Measurements from ENCODE around the gene ATP1A4. TPM values are rescaled to one million over a fixed set of nuclear protein-coding genes. Genes with fewer than 3 reads are reported as not detected.

Gene ATP1A4
- total and polyA plus RNA-seq, 2 donors, result 6.2 to 8.3 TPM

GRCh38 chr1:160205242-160206035 lies 54.0 kb downstream of the ATP1A4 start, which contains the start of gene PEA15:
TSS of gene PEA15 (plus strand) at chr1:160205384. CDS start at chr1:160211545, 6,161 bp downstream.
- WGBS, result under 1% methylated on average over 75 of the region's 76 CpGs
- H3K4me1 ChIP-seq (ENCODE audit: insufficient read depth), result no peaks in the 10 kb centered on the region
- DNase-seq (ENCODE audit: extremely low spot score), result no peak

GRCh38 chr1:160206036-160206389 lies 54.6 kb downstream of the ATP1A4 start:
- peak overlapping the region; percentile 78 for H3K27ac ChIP-seq (ENCODE audit: low read depth)
- 3% methylated on average over 9 of the region's 9 CpGs for WGBS
- no peak for DNase-seq (ENCODE audit: extremely low spot score)
- H3K4me3 ChIP-seq (ENCODE audit: low read depth, low read length), result peak overlapping the region; percentile 68
- no peaks in the 10 kb centered on the region for H3K4me1 ChIP-seq (ENCODE audit: insufficient read depth)
- peaks cover 2% of the 10 kb centered on the region for H3K36me3 ChIP-seq (ENCODE audit: insufficient read depth)

More at GRCh38 chr1:160205242-160206035, 54.0 kb downstream of the ATP1A4 start, which contains the start of gene PEA15:
- peaks cover 2% of the 10 kb centered on the region for H3K36me3 ChIP-seq (ENCODE audit: insufficient read depth)
- peak within 1 kb of the TSS; percentile 78 for H3K27ac ChIP-seq (ENCODE audit: low read depth)
- H3K4me3 ChIP-seq (ENCODE audit: low read depth, low read length), result peak within 1 kb of the TSS; percentile 68

- DNase-seq (ENCODE audit: extremely low spot score), result no peak
Observed at GRCh38 chr1:160206421-160207117, 55.2 kb downstream of the ATP1A4 start.

GRCh38 chr1:160207118-160207650 lies 55.8 kb downstream of the ATP1A4 start:
- no peak for DNase-seq (ENCODE audit: extremely low spot score)
- Histone ChIP-seq H3K36me3 (ENCODE audit: insufficient read depth) (peaks cover 2% of the 10 kb centered on the region), H3K4me3 (ENCODE audit: low read depth, low read length) (no peak overlapping the region), H3K4me1 (ENCODE audit: insufficient read depth) (no peaks in the 10 kb centered on the region), H3K27ac (ENCODE audit: low read depth) (no peak overlapping the region)
- 82% methylated on average over 4 of the region's 4 CpGs for WGBS

More at GRCh38 chr1:160206421-160207117, 55.2 kb downstream of the ATP1A4 start:
- Histone ChIP-seq H3K27ac (ENCODE audit: low read depth) (no peak overlapping the region), H3K36me3 (ENCODE audit: insufficient read depth) (peaks cover 2% of the 10 kb centered on the region), H3K4me3 (ENCODE audit: low read depth, low read length) (peak overlapping the region; percentile 68), H3K4me1 (ENCODE audit: insufficient read depth) (no peaks in the 10 kb centered on the region)
- 45% methylated on average over 9 of the region's 9 CpGs for WGBS

- Histone ChIP-seq H3K4me1 (ENCODE audit: insufficient read depth) (no peaks in the 10 kb centered on the region), H3K27ac (ENCODE audit: low read depth) (no peak overlapping the region), H3K4me3 (ENCODE audit: low read depth, low read length) (no peak overlapping the region), H3K36me3 (ENCODE audit: insufficient read depth) (peaks cover 4% of the 10 kb centered on the region)
- DNase-seq (ENCODE audit: extremely low spot score), result no peak
- 49% methylated on average over 9 of the region's 9 CpGs for WGBS
Observed at GRCh38 chr1:160207771-160208556, 56.6 kb downstream of the ATP1A4 start.

GRCh38 chr1:160208557-160209320 lies 57.3 kb downstream of the ATP1A4 start:
- 54% methylated on average over 6 of the region's 6 CpGs for WGBS
- H3K4me3 ChIP-seq (ENCODE audit: low read depth, low read length), result no peak overlapping the region
- peaks cover 5% of the 10 kb centered on the region for H3K36me3 ChIP-seq (ENCODE audit: insufficient read depth)
- H3K4me1 ChIP-seq (ENCODE audit: insufficient read depth), result no peaks in the 10 kb centered on the region
- no peak for DNase-seq (ENCODE audit: extremely low spot score)
- H3K27ac ChIP-seq (ENCODE audit: low read depth), result no peak overlapping the region

GRCh38 chr1:160209321-160210046 lies 58.1 kb downstream of the ATP1A4 start:
- H3K4me1 ChIP-seq (ENCODE audit: insufficient read depth), result no peaks in the 10 kb centered on the region
- DNase-seq (ENCODE audit: extremely low spot score), result no peak
- 27% methylated on average over 7 of the region's 7 CpGs for WGBS
- H3K36me3 ChIP-seq (ENCODE audit: insufficient read depth), result peaks cover 8% of the 10 kb centered on the region
- H3K4me3 ChIP-seq (ENCODE audit: low read depth, low read length), result no peak overlapping the region
- no peak overlapping the region for H3K27ac ChIP-seq (ENCODE audit: low read depth)

GRCh38 chr1:160210561-160210960 lies 59.2 kb downstream of the ATP1A4 start:
- WGBS, result 40% methylated on average over 5 of the region's 5 CpGs
- DNase-seq (ENCODE audit: extremely low spot score), result no peak
- no peaks in the 10 kb centered on the region for H3K4me1 ChIP-seq (ENCODE audit: insufficient read depth)
- no peak overlapping the region for H3K27ac ChIP-seq (ENCODE audit: low read depth)
- no peak overlapping the region for H3K4me3 ChIP-seq (ENCODE audit: low read depth, low read length)
- peaks cover 8% of the 10 kb centered on the region for H3K36me3 ChIP-seq (ENCODE audit: insufficient read depth)

GRCh38 chr1:160211046-160211790 lies 59.8 kb downstream of the ATP1A4 start:
- Histone ChIP-seq H3K4me3 (ENCODE audit: low read depth, low read length) (no peak overlapping the region), H3K4me1 (ENCODE audit: insufficient read depth) (no peaks in the 10 kb centered on the region), H3K36me3 (ENCODE audit: insufficient read depth) (peaks cover 11% of the 10 kb centered on the region), H3K27ac (ENCODE audit: low read depth) (no peak overlapping the region)
- DNase-seq (ENCODE audit: extremely low spot score), result no peak
- WGBS, result 75% methylated on average over 10 of the region's 10 CpGs

- Histone ChIP-seq H3K36me3 (ENCODE audit: insufficient read depth) (peaks cover 11% of the 10 kb centered on the region), H3K4me3 (ENCODE audit: low read depth, low read length) (no peak overlapping the region), H3K27ac (ENCODE audit: low read depth) (no peak overlapping the region), H3K4me1 (ENCODE audit: insufficient read depth) (no peaks in the 10 kb centered on the region)
- DNase-seq (ENCODE audit: extremely low spot score), result no peak
- 77% methylated on average over 3 of the region's 3 CpGs for WGBS
Observed at GRCh38 chr1:160214481-160215140, 63.2 kb downstream of the ATP1A4 start.

- no peak overlapping the region for H3K4me3 ChIP-seq (ENCODE audit: low read depth, low read length)
- H3K27ac ChIP-seq (ENCODE audit: low read depth), result no peak overlapping the region
- H3K36me3 ChIP-seq (ENCODE audit: insufficient read depth), result peaks cover 11% of the 10 kb centered on the region
- no peaks in the 10 kb centered on the region for H3K4me1 ChIP-seq (ENCODE audit: insufficient read depth)
- DNase-seq (ENCODE audit: extremely low spot score), result no peak
Observed at GRCh38 chr1:160216301-160216700, 64.9 kb downstream of the ATP1A4 start.

Measured in urinary bladder (tissue), 4 donors.